Kasumi-1 (cell line): ENCODE measurements around the gene ADAMTS20.

ENCODE experiments used
- DNase-seq, 2 experiments: peaks; one replicate each; lab custom pipeline; 2025; lab: John Stamatoyannopoulos, UW

The ADAMTS20 gene

DNA sequence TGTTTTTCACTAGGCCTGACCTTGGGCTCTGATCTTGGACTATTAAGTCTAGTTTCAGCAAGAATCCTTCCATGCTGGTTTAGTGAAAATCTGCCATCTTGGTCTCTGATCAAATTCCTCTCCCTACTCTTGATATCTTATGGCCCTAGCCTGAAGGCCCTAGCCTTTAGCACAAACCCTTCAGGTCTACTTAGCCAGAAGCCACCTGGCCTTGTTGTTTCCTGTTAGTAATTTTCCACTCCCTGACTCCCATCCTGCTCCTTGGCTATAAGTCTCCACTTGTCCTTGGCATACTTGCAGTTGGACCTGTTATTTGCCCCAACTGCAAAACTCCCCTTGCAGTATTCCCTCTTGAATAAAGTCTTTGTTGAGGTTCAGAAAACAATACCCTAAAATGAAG is 241.4 kb downstream of the ADAMTS20 start:
- no peak for DNase-seq

- no peak for DNase-seq
Observed at GRCh38 chr12:43309959-43310358, 242.0 kb downstream of the ADAMTS20 start.

GRCh38 chr12:43308776-43309175 is 243.2 kb downstream of the ADAMTS20 start:
- DNase-seq = no peak

DNA sequence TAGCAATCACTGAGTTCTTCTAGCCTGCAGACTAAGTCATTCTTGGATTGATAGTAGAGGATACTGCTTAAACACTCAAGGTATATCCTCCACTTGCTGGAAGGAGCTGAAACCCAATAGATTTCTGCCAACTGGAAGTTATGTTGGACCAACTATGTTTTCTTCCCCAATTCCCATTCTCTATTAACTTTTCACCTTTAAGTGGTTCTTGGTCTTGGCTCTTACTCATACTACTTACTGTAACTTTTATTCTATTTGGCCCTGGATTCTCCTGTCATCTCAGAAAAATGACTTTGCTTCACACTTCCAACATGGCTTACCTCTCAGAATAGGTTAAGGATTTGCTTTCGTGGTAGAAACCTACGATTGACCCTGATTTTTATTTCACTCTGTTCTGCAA is 244.9 kb downstream of the ADAMTS20 start:
- DNase-seq = no peak

- peak; percentile 47 to 70 for DNase-seq
Observed at GRCh38 chr12:43306066-43306465, 245.9 kb downstream of the ADAMTS20 start.

- DNase-seq = no peak
Observed at GRCh38 chr12:43305065-43305464, 246.9 kb downstream of the ADAMTS20 start.
